Measurements from ENCODE around the gene PLK1. TPM values are rescaled to one million over a fixed set of nuclear protein-coding genes. Genes with fewer than 3 reads are reported as not detected.

Gene PLK1
- total and polyA plus RNA-seq, 2 experiments from 2014 or later: 69.0 to 141 TPM

DNA sequence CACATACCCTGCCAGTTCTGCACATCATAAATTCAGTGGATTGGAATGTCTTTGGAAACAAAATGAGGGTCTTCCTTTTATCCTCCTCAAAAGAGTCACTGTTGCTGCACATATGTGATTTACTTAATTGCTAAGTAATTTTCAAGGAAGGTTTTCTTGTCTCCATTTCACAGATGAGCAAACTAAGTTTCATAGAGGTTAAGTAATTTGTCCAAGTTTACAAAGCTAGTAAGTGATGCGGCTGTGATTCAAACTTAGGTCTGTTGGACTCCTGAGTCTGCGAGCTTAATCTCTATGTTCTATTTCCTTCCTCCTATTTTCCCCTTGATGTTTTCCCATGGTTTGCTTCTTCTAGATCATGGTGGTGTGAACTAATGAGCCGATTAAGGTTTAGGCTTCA is 48.0 kb downstream of the PLK1 start:
- Mint-ChIP-seq H3K4me3 (no peak overlapping the region), H3K9me3 (peaks cover 7% of the 10 kb centered on the region), H3K36me3 (ENCODE audit: low read depth) (peaks cover 6% of the 10 kb centered on the region; the same call in 1 of the 3 replicates), H3K4me1 (peaks cover 11% of the 10 kb centered on the region), H3K27ac (no peak overlapping the region), H3K27me3 (ENCODE audit: insufficient read depth, low read depth, poor library complexity) (peaks cover 6% of the 10 kb centered on the region)
- DNase-seq (ENCODE audit: low spot score): no peak
- H4K20me1 ChIP-seq (replicated peaks; ENCODE audit: insufficient read depth): no peaks in the 10 kb centered on the region
- H3K79me2 ChIP-seq (replicated peaks; ENCODE audit: insufficient read depth): no peaks in the 10 kb centered on the region
- H3K4me1 ChIP-seq (ENCODE audit: insufficient read depth): peaks cover 6% of the 10 kb centered on the region; the same call in 1 of the 2 replicates
- no peak overlapping the region for H3K4me2 ChIP-seq
- TF ChIP-seq NANOG (IDR thresholded peaks at IDR 0.05; ENCODE audit: borderline replicate concordance): no peak
- TF ChIP-seq ZNF114 (CRISPR knock-in tag; IDR thresholded peaks at IDR 0.05): no peak
- no peak for TF ChIP-seq EZH2phosphoT487 (IDR thresholded peaks at IDR 0.05; ENCODE audit: unreplicated experiment)
- no peak for TF ChIP-seq CREB1 (CRISPR knock-in tag; IDR thresholded peaks at IDR 0.05; ENCODE audit: low read depth)
- no peak for TF ChIP-seq JUNB (IDR thresholded peaks at IDR 0.05; ENCODE audit: unreplicated experiment)
- TF ChIP-seq, protein P1, sequence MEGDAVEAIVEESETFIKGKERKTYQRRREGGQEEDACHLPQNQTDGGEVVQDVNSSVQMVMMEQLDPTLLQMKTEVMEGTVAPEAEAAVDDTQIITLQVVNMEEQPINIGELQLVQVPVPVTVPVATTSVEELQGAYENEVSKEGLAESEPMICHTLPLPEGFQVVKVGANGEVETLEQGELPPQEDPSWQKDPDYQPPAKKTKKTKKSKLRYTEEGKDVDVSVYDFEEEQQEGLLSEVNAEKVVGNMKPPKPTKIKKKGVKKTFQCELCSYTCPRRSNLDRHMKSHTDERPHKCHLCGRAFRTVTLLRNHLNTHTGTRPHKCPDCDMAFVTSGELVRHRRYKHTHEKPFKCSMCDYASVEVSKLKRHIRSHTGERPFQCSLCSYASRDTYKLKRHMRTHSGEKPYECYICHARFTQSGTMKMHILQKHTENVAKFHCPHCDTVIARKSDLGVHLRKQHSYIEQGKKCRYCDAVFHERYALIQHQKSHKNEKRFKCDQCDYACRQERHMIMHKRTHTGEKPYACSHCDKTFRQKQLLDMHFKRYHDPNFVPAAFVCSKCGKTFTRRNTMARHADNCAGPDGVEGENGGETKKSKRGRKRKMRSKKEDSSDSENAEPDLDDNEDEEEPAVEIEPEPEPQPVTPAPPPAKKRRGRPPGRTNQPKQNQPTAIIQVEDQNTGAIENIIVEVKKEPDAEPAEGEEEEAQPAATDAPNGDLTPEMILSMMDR (conservative IDR thresholded peaks at IDR 0.05; ENCODE audit: low read depth in 2 of 2): no peak
- no peak for TF ChIP-seq STAT1 (IDR thresholded peaks at IDR 0.05; ENCODE audit: unreplicated experiment)
- TF ChIP-seq, protein P2, sequence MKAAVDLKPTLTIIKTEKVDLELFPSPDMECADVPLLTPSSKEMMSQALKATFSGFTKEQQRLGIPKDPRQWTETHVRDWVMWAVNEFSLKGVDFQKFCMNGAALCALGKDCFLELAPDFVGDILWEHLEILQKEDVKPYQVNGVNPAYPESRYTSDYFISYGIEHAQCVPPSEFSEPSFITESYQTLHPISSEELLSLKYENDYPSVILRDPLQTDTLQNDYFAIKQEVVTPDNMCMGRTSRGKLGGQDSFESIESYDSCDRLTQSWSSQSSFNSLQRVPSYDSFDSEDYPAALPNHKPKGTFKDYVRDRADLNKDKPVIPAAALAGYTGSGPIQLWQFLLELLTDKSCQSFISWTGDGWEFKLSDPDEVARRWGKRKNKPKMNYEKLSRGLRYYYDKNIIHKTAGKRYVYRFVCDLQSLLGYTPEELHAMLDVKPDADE (IDR thresholded peaks at IDR 0.05): no peak
- TF ChIP-seq, protein P3, sequence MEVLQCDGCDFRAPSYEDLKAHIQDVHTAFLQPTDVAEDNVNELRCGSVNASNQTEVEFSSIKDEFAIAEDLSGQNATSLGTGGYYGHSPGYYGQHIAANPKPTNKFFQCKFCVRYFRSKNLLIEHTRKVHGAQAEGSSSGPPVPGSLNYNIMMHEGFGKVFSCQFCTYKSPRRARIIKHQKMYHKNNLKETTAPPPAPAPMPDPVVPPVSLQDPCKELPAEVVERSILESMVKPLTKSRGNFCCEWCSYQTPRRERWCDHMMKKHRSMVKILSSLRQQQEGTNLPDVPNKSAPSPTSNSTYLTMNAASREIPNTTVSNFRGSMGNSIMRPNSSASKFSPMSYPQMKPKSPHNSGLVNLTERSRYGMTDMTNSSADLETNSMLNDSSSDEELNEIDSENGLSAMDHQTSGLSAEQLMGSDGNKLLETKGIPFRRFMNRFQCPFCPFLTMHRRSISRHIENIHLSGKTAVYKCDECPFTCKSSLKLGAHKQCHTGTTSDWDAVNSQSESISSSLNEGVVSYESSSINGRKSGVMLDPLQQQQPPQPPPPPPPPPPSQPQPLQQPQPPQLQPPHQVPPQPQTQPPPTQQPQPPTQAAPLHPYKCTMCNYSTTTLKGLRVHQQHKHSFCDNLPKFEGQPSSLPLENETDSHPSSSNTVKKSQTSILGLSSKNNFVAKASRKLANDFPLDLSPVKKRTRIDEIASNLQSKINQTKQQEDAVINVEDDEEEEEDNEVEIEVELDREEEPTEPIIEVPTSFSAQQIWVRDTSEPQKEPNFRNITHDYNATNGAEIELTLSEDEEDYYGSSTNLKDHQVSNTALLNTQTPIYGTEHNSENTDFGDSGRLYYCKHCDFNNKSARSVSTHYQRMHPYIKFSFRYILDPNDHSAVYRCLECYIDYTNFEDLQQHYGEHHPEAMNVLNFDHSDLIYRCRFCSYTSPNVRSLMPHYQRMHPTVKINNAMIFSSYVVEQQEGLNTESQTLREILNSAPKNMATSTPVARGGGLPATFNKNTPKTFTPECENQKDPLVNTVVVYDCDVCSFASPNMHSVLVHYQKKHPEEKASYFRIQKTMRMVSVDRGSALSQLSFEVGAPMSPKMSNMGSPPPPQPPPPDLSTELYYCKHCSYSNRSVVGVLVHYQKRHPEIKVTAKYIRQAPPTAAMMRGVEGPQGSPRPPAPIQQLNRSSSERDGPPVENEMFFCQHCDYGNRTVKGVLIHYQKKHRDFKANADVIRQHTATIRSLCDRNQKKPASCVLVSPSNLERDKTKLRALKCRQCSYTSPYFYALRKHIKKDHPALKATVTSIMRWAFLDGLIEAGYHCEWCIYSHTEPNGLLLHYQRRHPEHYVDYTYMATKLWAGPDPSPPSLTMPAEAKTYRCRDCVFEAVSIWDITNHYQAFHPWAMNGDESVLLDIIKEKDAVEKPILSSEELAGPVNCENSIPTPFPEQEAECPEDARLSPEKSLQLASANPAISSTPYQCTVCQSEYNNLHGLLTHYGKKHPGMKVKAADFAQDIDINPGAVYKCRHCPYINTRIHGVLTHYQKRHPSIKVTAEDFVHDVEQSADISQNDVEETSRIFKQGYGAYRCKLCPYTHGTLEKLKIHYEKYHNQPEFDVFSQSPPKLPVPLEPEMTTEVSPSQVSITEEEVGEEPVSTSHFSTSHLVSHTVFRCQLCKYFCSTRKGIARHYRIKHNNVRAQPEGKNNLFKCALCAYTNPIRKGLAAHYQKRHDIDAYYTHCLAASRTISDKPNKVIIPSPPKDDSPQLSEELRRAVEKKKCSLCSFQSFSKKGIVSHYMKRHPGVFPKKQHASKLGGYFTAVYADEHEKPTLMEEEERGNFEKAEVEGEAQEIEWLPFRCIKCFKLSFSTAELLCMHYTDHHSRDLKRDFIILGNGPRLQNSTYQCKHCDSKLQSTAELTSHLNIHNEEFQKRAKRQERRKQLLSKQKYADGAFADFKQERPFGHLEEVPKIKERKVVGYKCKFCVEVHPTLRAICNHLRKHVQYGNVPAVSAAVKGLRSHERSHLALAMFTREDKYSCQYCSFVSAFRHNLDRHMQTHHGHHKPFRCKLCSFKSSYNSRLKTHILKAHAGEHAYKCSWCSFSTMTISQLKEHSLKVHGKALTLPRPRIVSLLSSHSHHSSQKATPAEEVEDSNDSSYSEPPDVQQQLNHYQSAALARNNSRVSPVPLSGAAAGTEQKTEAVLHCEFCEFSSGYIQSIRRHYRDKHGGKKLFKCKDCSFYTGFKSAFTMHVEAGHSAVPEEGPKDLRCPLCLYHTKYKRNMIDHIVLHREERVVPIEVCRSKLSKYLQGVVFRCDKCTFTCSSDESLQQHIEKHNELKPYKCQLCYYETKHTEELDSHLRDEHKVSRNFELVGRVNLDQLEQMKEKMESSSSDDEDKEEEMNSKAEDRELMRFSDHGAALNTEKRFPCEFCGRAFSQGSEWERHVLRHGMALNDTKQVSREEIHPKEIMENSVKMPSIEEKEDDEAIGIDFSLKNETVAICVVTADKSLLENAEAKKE (CRISPR knock-in tag; IDR thresholded peaks at IDR 0.05): no peak
- no peak for TF ChIP-seq POLR2AphosphoS5 (IDR thresholded peaks at IDR 0.05; ENCODE audit: low read depth)
- no peak for TF ChIP-seq ZNF331 (CRISPR knock-in tag; IDR thresholded peaks at IDR 0.05; ENCODE audit: low read depth)
- TF ChIP-seq, protein P4, sequence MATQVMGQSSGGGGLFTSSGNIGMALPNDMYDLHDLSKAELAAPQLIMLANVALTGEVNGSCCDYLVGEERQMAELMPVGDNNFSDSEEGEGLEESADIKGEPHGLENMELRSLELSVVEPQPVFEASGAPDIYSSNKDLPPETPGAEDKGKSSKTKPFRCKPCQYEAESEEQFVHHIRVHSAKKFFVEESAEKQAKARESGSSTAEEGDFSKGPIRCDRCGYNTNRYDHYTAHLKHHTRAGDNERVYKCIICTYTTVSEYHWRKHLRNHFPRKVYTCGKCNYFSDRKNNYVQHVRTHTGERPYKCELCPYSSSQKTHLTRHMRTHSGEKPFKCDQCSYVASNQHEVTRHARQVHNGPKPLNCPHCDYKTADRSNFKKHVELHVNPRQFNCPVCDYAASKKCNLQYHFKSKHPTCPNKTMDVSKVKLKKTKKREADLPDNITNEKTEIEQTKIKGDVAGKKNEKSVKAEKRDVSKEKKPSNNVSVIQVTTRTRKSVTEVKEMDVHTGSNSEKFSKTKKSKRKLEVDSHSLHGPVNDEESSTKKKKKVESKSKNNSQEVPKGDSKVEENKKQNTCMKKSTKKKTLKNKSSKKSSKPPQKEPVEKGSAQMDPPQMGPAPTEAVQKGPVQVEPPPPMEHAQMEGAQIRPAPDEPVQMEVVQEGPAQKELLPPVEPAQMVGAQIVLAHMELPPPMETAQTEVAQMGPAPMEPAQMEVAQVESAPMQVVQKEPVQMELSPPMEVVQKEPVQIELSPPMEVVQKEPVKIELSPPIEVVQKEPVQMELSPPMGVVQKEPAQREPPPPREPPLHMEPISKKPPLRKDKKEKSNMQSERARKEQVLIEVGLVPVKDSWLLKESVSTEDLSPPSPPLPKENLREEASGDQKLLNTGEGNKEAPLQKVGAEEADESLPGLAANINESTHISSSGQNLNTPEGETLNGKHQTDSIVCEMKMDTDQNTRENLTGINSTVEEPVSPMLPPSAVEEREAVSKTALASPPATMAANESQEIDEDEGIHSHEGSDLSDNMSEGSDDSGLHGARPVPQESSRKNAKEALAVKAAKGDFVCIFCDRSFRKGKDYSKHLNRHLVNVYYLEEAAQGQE (IDR thresholded peaks at IDR 0.05; ENCODE audit: unreplicated experiment): no peak
- no peak for TF ChIP-seq EZH2 (IDR thresholded peaks at IDR 0.05; ENCODE audit: low read depth, unreplicated experiment)
- no peak for ATAC-seq
- no peaks in the 10 kb centered on the region for H3K27me3 ChIP-seq (ENCODE audit: insufficient read depth)
- H3K4me3 ChIP-seq: no peak overlapping the region
- H3K27ac ChIP-seq (ENCODE audit: low read depth): no peak overlapping the region
- no peaks in the 10 kb centered on the region for H3F3A ChIP-seq (replicated peaks; ENCODE audit: low read depth)
- H3K9me2 ChIP-seq (ENCODE audit: insufficient read depth): 0 out of 2 replicates have a peak, but pooled peaks cover 3% of the 10 kb centered on the region
- no peaks in the 10 kb centered on the region for H3K36me3 ChIP-seq (ENCODE audit: insufficient read depth)
- no peak overlapping the region for H2AFZ ChIP-seq
